GM19372 (cell line): ENCODE results near the gene MRPL49.

Experiments
- ATAC-seq: cut with Tn5 transposase; IDR thresholded peaks from one replicate; pipeline ENCODE4 v1.9.1; 2021; ENCODE audit warnings: mild to moderate bottlenecking, low read depth, moderate library complexity; ENCODE audit not compliant: unreplicated experiment

Gene MRPL49

GRCh38 chr11:65102142-65103095, 19.7 kb upstream of the MRPL49 start:
- ATAC-seq: no peak

GRCh38 chr11:65103476-65103875, 18.6 kb upstream of the MRPL49 start:
- no peak for ATAC-seq

- no peak for ATAC-seq
These were observed 17.5 kb upstream of the MRPL49 start for GRCh38 chr11:65104628-65105027.

- ATAC-seq: no peak
These were observed 15.0 kb upstream of the MRPL49 start for GRCh38 chr11:65107078-65107477.

GRCh38 chr11:65107751-65108468, 14.2 kb upstream of the MRPL49 start:
- no peak for ATAC-seq

GRCh38 chr11:65108469-65109123, 13.5 kb upstream of the MRPL49 start:
- ATAC-seq: no peak

- ATAC-seq: no peak
These were observed 12.6 kb upstream of the MRPL49 start for GRCh38 chr11:65109231-65110198.

- ATAC-seq: no peak
These were observed 11.7 kb upstream of the MRPL49 start for GRCh38 chr11:65110354-65110861.

GRCh38 chr11:65111159-65111743, 10.9 kb upstream of the MRPL49 start:
- no peak for ATAC-seq

GRCh38 chr11:65111744-65112545, 10.2 kb upstream of the MRPL49 start, which contains the start of gene TM7SF2:
Gene TM7SF2, plus strand, starts transcription at chr11:65111872. Its CDS starts 144 bp downstream, at chr11:65112016.
- ATAC-seq: peak; percentile 62

GRCh38 chr11:65112546-65113360, 9.4 kb upstream of the MRPL49 start:
- no peak for ATAC-seq

- no peak for ATAC-seq
These were observed 8.8 kb upstream of the MRPL49 start for GRCh38 chr11:65113361-65113756.

- no peak for ATAC-seq
These were observed 8.3 kb upstream of the MRPL49 start for GRCh38 chr11:65113839-65114238.

GRCh38 chr11:65114538-65115171, 7.5 kb upstream of the MRPL49 start:
- ATAC-seq: no peak

GRCh38 chr11:65115361-65116082, 6.6 kb upstream of the MRPL49 start:
- no peak for ATAC-seq

GRCh38 chr11:65116370-65117205, 5.5 kb upstream of the MRPL49 start:
- ATAC-seq: no peak
